Esophagus squamous epithelium (tissue), 5 donors: ENCODE data around the gene POLD2. TPM values are rescaled to one million over a fixed set of nuclear protein-coding genes. Genes with fewer than 3 reads are reported as not detected.

Experiments
- DNase-seq: peaks from one replicate; lab custom pipeline; 2025; lab: John Stamatoyannopoulos, UW
- H3K27ac ChIP-seq, 4 donors: fragments of 200-600 bp; sonication (generic); one replicate each; pipeline ENCODE4 v1.5.1; 2016 to 2019; ENCODE audit warnings: mild to moderate bottlenecking in 1 of 4
- H3K27me3 ChIP-seq, 4 donors: fragments of 200-600 bp; sonication (generic); 1 replicate in 3 of 4; 2 replicates in 1 of 4; pipeline versions ENCODE4 v1.5.1 to v1.6.0; 2017 to 2021; ENCODE audit warnings: antibody characterized with exemption in 1 of 4
- H3K36me3 ChIP-seq, 3 donors: fragments of 200-600 bp; sonication (generic); one replicate each; pipeline ENCODE4 v1.5.1; 2016 to 2019
- H3K4me1 ChIP-seq, 3 donors: fragments of 200-600 bp; sonication (generic); one replicate each; pipeline ENCODE4 v1.5.1; 2017 to 2019
- H3K4me3 ChIP-seq, 4 donors: fragments of 200-600 bp; sonication (generic); 1 replicate in 3 of 4; 2 replicates in 1 of 4; pipeline ENCODE4 v1.5.1; 2016 to 2019; ENCODE audit warnings: mild to moderate bottlenecking in 2 of 4, moderate library complexity in 1 of 4
- H3K9me3 ChIP-seq, 3 donors: fragments of 200-600 bp; sonication (generic); one replicate each; pipeline ENCODE4 v1.5.1; 2016 to 2019
- POLR2A ChIP-seq, 4 donors: fragments of 450-650 bp; IDR thresholded peaks; one replicate each; pipeline ENCODE4 v1.6.1; 2017; ENCODE audit warnings: antibody characterized with exemption in 4 of 4, mild to moderate bottlenecking in 4 of 4, moderate library complexity in 3 of 4
- WGBS, 2 donors: methylation state at CpG; one replicate each; pipeline ENCODE4 v1.1.5; 2018; 5-methylcytosine and 5-hydroxymethylcytosine counted together
- intact Hi-C: fragments of 100-400 bp; cut with DNase I; formaldehyde crosslinking; loops from one replicate; pipeline ENCODE4 v1.15.0; 2022
- total RNA-seq, 4 donors: library from RNA; depleted of rRNA; stranded (reverse); fragments of >200 nt; gene quantifications; one replicate each; pipeline ENCODE4 v1.1.0, GENCODE V29; 2016
- TF ChIP-seq, protein P1 (sequence below), 6 experiments: fragments of 450-650 bp in 4 of 6; fragments of 200-600 bp in 2 of 6; sonication (generic) in 2 of 6; IDR thresholded peaks; one replicate each; pipeline ENCODE4 v1.5.1; 2016 to 2019; ENCODE audit warnings: antibody characterized with exemption in 6 of 6, mild to moderate bottlenecking in 4 of 6, moderate library complexity in 4 of 6
- donor health status: DM: yes; HTN: yes; CAD: no.

Gene POLD2
- total RNA-seq, 4 donors from 2014 or later: 71.2 to 164 (median 89.5) TPM

DNA sequence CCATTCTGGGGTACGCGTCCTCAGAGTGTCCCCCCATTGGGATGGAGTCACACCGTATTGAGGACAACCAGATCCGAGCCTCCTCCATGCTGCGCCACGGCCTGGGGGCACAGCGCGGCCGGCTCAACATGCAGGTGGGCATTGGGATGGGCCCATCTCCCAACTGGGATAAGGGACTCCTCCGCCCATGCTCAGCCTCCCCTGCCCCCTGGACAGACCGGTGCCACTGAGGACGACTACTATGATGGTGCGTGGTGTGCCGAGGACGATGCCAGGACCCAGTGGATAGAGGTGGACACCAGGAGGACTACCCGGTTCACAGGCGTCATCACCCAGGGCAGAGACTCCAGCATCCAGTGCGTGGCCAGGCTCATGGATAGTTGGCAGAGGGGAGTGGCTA, 13.4 kb downstream of the POLD2 start:
- DNase-seq: no peak
- Histone ChIP-seq H3K27me3 (peaks cover 0 to 10% (median 0%) of the 10 kb centered on the region in 4 donors), H3K9me3 (no peaks in the 10 kb centered on the region), H3K4me1 (peaks cover 0 to 65% (median 25%) of the 10 kb centered on the region in 3 donors), H3K4me3 (no peak overlapping the region), H3K27ac (peak overlapping the region in 3 of 4 donors; percentile 9 to 92 (median 14)), H3K36me3 (peaks cover 0 to 76% (median 5%) of the 10 kb centered on the region in 3 donors)
- 40 to 86% methylated on average over 1 to 3 of the region's 18 CpGs for WGBS, 2 donors
- TF ChIP-seq, protein P1, sequence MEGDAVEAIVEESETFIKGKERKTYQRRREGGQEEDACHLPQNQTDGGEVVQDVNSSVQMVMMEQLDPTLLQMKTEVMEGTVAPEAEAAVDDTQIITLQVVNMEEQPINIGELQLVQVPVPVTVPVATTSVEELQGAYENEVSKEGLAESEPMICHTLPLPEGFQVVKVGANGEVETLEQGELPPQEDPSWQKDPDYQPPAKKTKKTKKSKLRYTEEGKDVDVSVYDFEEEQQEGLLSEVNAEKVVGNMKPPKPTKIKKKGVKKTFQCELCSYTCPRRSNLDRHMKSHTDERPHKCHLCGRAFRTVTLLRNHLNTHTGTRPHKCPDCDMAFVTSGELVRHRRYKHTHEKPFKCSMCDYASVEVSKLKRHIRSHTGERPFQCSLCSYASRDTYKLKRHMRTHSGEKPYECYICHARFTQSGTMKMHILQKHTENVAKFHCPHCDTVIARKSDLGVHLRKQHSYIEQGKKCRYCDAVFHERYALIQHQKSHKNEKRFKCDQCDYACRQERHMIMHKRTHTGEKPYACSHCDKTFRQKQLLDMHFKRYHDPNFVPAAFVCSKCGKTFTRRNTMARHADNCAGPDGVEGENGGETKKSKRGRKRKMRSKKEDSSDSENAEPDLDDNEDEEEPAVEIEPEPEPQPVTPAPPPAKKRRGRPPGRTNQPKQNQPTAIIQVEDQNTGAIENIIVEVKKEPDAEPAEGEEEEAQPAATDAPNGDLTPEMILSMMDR (IDR thresholded peaks at IDR 0.05): no peak
- TF ChIP-seq POLR2A (IDR thresholded peaks at IDR 0.05): no peak
- intact Hi-C loops: no loop called here

- Histone ChIP-seq H3K27me3 (peaks cover 0 to 20% (median 0%) of the 10 kb centered on the region in 4 donors), H3K36me3 (peaks cover 0 to 67% (median 5%) of the 10 kb centered on the region in 3 donors), H3K27ac (peak overlapping the region in 3 of 4 donors; percentile 9 to 92 (median 91)), H3K4me3 (no peak overlapping the region), H3K9me3 (no peaks in the 10 kb centered on the region), H3K4me1 (peaks cover 0 to 74% (median 29%) of the 10 kb centered on the region in 3 donors)
- no peak for TF ChIP-seq POLR2A (IDR thresholded peaks at IDR 0.05)
- TF ChIP-seq, protein P1 (IDR thresholded peaks at IDR 0.05): no peak
- DNase-seq: no peak
- 42 to 83% methylated on average over 2 to 6 of the region's 21 CpGs for WGBS, 2 donors
- intact Hi-C loops: no loop called here
Observed at GRCh38 chr7:44108768-44109750, 14.3 kb downstream of the POLD2 start.

- peaks cover 0 to 82% (median 36%) of the 10 kb centered on the region in 3 donors for H3K4me1 ChIP-seq
- TF ChIP-seq, protein P1 (IDR thresholded peaks at IDR 0.05): no peak
- no peak for TF ChIP-seq POLR2A (IDR thresholded peaks at IDR 0.05)
- peak overlapping the region in 3 of 4 donors; percentile 85 to 92 (median 91) for H3K27ac ChIP-seq
- DNase-seq: no peak
- peaks cover 0 to 58% (median 5%) of the 10 kb centered on the region in 3 donors for H3K36me3 ChIP-seq
- no peaks in the 10 kb centered on the region for H3K9me3 ChIP-seq
- WGBS, 2 donors: 81 to 84% methylated on average over 14 to 16 of the region's 21 CpGs
- peaks cover 0 to 28% (median 0%) of the 10 kb centered on the region in 4 donors for H3K27me3 ChIP-seq
- H3K4me3 ChIP-seq: no peak overlapping the region
- intact Hi-C loops: no loop called here
Observed at GRCh38 chr7:44107961-44108767, 15.2 kb downstream of the POLD2 start.

GRCh38 chr7:44107116-44107960, 16.0 kb downstream of the POLD2 start:
- peaks cover 0 to 28% (median 0%) of the 10 kb centered on the region in 4 donors for H3K27me3 ChIP-seq
- peak overlapping the region in 3 of 4 donors; percentile 85 to 92 (median 91) for H3K27ac ChIP-seq
- intact Hi-C loops: no loop called here
- H3K4me1 ChIP-seq: peaks cover 6 to 82% (median 44%) of the 10 kb centered on the region in 3 donors
- H3K36me3 ChIP-seq: peaks cover 0 to 50% (median 4%) of the 10 kb centered on the region in 3 donors
- peak overlapping the region in 1 of 4 donors; percentile 67 for H3K4me3 ChIP-seq
- DNase-seq: no peak
- TF ChIP-seq, protein P1 (IDR thresholded peaks at IDR 0.05): no peak
- TF ChIP-seq POLR2A (IDR thresholded peaks at IDR 0.05): no peak
- WGBS, 2 donors: 83% methylated on average over 3 of the region's 18 CpGs; no CpG with 5 or more reads in 1 of the 2 donors
- no peaks in the 10 kb centered on the region for H3K9me3 ChIP-seq
